HG03378 (cell line): Measurements from ENCODE around the gene LCMT1.
"Not testable (repeated sequence)": the region's sequence is repeated elsewhere in the genome, so short reads cannot be mapped to it uniquely, and the experiment has no call there.

ENCODE experiments used
- ATAC-seq: cut with Tn5 transposase; IDR thresholded peaks from one replicate; pipeline ENCODE4 v1.9.1; 2021; ENCODE audit warnings: mild to moderate bottlenecking, moderate library complexity; ENCODE audit not compliant: unreplicated experiment

The LCMT1 gene

GRCh38 chr16:25111403-25112166, at the start of gene LCMT1:
Gene LCMT1 (plus strand): TSS chr16:25111742. CDS start chr16:25111884, 142 bp downstream.
- peak; percentile 83 for ATAC-seq

- ATAC-seq = no peak
Observed at GRCh38 chr16:25063102-25063501, 48.4 kb upstream of the LCMT1 start.

- ATAC-seq = no peak
Observed at GRCh38 chr16:25063865-25064264, 47.7 kb upstream of the LCMT1 start.

GRCh38 chr16:25064281-25064680, 47.3 kb upstream of the LCMT1 start:
- not testable (repeated sequence) for ATAC-seq

GRCh38 chr16:25064937-25065336, 46.6 kb upstream of the LCMT1 start:
- no peak for ATAC-seq

- no peak for ATAC-seq
Observed at GRCh38 chr16:25065899-25066298, 45.6 kb upstream of the LCMT1 start.

GRCh38 chr16:25066426-25066746, 45.2 kb upstream of the LCMT1 start:
- no peak for ATAC-seq

GRCh38 chr16:25066747-25067631, 44.6 kb upstream of the LCMT1 start:
- ATAC-seq = peak; percentile 67

GRCh38 chr16:25073854-25074253, 37.7 kb upstream of the LCMT1 start:
- no peak for ATAC-seq

GRCh38 chr16:25078386-25078978, 33.1 kb upstream of the LCMT1 start:
- no peak for ATAC-seq

- ATAC-seq = no peak
Observed at GRCh38 chr16:25079637-25080378, 31.7 kb upstream of the LCMT1 start.

GRCh38 chr16:25080420-25081131, 31.0 kb upstream of the LCMT1 start:
- ATAC-seq = no peak

GRCh38 chr16:25081702-25082101, 29.8 kb upstream of the LCMT1 start:
- no peak for ATAC-seq

GRCh38 chr16:25083065-25083464, 28.5 kb upstream of the LCMT1 start:
- no peak for ATAC-seq

GRCh38 chr16:25083701-25084100, 27.8 kb upstream of the LCMT1 start:
- no peak for ATAC-seq

- ATAC-seq = no peak
Observed at GRCh38 chr16:25084797-25085196, 26.7 kb upstream of the LCMT1 start.

GRCh38 chr16:25087761-25088160, 23.8 kb upstream of the LCMT1 start:
- no peak for ATAC-seq

- ATAC-seq = no peak
Observed at GRCh38 chr16:25089351-25089750, 22.2 kb upstream of the LCMT1 start.

GRCh38 chr16:25092441-25092840, 19.1 kb upstream of the LCMT1 start:
- ATAC-seq = no peak
